Spleen (tissue), 7 donors: ENCODE data around the gene ANKRD44.

Experiments used
- POLR2A ChIP-seq, 3 donors: fragments of 450-650 bp; IDR thresholded peaks; one replicate each; pipeline ENCODE4 v1.5.1; 2017; ENCODE audit warnings: antibody characterized with exemption in 3 of 3, mild to moderate bottlenecking in 1 of 3
- POLR2AphosphoS5 ChIP-seq, 3 donors: sonication (generic); formaldehyde crosslinking; IDR thresholded peaks; one replicate each; pipeline ENCODE4 v1.5.1; 2017; ENCODE audit warnings: antibody characterized with exemption in 3 of 3
- TF ChIP-seq, protein P1 (sequence below), 11 experiments: fragments of 200-600 bp in 7 of 11; fragments of 450-650 bp in 4 of 11; sonication (generic) in 4 of 11; IDR thresholded peaks in 8 of 11; conservative IDR thresholded peaks in 3 of 11; 1 replicate in 7 of 11; 2 replicates in 4 of 11; pipeline versions ENCODE4 v1.4.0 to v1.8.0; 2016 to 2021; ENCODE audit warnings: antibody characterized with exemption in 11 of 11, inconsistent platforms in 4 of 11, mild to moderate bottlenecking in 1 of 11
- donor health status: DM: no; HTN: no; CAD: no; lungs with moderate emphysema.
- donor health status: DM: no; HTN: no; CAD: no.
- donor health status: DM: no; HTN: no; CAD: no.

DNA sequence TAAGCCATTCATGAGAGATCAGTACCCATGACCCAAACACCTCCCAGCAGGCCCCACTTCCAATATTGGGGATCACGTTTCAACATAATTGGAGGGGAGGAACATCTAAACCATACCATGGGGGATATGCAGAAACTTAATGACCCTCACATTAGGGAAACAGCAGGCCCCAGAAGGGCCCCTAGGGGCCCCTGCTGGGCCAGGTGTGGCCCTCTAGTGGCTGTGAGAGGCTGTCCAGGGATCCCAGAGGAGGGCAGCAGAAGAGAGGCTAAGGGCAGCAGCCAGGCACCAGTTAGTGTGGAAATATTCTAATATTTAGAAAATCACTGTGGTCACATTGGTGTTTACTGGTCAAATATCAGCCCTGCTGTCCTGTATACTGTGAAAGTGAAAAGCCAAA is 49.3 kb upstream of the ANKRD44 start:
- TF ChIP-seq, protein P1, sequence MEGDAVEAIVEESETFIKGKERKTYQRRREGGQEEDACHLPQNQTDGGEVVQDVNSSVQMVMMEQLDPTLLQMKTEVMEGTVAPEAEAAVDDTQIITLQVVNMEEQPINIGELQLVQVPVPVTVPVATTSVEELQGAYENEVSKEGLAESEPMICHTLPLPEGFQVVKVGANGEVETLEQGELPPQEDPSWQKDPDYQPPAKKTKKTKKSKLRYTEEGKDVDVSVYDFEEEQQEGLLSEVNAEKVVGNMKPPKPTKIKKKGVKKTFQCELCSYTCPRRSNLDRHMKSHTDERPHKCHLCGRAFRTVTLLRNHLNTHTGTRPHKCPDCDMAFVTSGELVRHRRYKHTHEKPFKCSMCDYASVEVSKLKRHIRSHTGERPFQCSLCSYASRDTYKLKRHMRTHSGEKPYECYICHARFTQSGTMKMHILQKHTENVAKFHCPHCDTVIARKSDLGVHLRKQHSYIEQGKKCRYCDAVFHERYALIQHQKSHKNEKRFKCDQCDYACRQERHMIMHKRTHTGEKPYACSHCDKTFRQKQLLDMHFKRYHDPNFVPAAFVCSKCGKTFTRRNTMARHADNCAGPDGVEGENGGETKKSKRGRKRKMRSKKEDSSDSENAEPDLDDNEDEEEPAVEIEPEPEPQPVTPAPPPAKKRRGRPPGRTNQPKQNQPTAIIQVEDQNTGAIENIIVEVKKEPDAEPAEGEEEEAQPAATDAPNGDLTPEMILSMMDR (IDR thresholded peaks at IDR 0.05 in 8 of 11, conservative IDR thresholded peaks at IDR 0.05 in 3 of 11), result peak in 1 of 11 experiments; percentile 24
- TF ChIP-seq POLR2A (IDR thresholded peaks at IDR 0.05) (no peak), POLR2AphosphoS5 (IDR thresholded peaks at IDR 0.05) (no peak)
